ENCODE results near the gene AXIN1.
"Not testable (repeated sequence)": the region's sequence is repeated elsewhere in the genome, so short reads cannot be mapped to it uniquely, and the experiment has no call there.

AXIN1 gene

DNA sequence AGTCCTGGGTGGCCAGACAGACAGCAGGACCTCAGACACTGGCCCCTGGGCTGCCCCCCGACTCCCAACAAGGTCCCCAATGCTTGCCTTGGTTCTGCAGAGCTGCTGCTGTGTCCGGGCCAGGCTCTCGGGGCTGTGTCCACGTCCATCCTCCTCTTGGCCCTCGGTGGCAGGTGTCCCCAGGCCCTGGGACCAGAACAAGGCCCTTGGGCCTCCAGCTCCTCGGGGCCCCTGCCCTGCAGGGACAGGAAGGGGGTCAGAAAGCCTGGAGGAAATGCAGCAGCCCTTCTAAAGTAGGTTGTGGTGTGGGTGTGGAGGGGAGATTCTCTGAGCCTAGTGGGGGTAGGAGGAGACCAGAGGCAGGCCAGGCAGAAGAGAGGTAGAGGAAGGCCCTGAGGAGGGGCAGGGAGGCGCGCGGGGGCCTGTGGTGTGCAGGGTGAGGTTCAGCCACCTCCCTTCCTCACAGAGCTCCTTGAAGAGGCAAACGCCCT is 2.5 kb upstream of the AXIN1 start:
- H3K4me3 ChIP-seq (ENCODE audit: low read length) = no peak overlapping the region
- no peak for DNase-seq (ENCODE audit: low read depth)
- TF ChIP-seq, protein P1, sequence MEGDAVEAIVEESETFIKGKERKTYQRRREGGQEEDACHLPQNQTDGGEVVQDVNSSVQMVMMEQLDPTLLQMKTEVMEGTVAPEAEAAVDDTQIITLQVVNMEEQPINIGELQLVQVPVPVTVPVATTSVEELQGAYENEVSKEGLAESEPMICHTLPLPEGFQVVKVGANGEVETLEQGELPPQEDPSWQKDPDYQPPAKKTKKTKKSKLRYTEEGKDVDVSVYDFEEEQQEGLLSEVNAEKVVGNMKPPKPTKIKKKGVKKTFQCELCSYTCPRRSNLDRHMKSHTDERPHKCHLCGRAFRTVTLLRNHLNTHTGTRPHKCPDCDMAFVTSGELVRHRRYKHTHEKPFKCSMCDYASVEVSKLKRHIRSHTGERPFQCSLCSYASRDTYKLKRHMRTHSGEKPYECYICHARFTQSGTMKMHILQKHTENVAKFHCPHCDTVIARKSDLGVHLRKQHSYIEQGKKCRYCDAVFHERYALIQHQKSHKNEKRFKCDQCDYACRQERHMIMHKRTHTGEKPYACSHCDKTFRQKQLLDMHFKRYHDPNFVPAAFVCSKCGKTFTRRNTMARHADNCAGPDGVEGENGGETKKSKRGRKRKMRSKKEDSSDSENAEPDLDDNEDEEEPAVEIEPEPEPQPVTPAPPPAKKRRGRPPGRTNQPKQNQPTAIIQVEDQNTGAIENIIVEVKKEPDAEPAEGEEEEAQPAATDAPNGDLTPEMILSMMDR (IDR thresholded peaks at IDR 0.05; ENCODE audit: insufficient read depth, low read depth, low read length, missing control alignments) = no peak

DNA sequence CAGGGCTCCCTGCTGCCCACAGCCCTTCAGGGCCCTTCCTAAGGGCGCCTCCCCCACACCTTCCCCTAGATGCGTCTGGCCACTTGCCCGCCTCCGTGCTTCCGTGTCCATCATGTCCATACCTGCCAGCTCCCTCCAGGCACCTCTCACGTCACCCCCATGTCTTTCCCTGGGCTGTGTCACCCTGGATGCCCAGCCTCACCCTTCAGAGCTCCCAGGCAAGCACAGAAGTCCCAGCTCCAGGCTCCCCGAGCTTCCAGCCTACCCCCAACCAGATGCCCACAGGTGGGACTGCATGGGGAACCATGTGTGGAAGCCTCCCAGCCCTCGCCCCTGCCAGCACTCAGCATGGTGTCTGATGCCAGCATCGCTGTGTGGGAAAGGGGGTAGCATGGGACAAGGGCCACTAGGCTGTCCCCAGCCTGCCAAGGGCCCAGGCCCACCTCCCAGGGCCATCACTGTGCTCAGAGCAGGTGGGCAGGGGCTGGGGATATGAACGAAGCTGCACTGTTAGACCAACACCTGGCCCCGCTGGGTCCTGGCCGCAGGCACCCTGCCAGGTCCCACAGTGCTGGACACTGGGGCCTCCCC is 1.9 kb upstream of the AXIN1 start:
- TF ChIP-seq, protein P1 (IDR thresholded peaks at IDR 0.05; ENCODE audit: insufficient read depth, low read depth, low read length, missing control alignments) = no peak
- DNase-seq (ENCODE audit: low read depth) = peak; percentile 97
- H3K4me3 ChIP-seq (ENCODE audit: low read length) = no peak overlapping the region

DNA sequence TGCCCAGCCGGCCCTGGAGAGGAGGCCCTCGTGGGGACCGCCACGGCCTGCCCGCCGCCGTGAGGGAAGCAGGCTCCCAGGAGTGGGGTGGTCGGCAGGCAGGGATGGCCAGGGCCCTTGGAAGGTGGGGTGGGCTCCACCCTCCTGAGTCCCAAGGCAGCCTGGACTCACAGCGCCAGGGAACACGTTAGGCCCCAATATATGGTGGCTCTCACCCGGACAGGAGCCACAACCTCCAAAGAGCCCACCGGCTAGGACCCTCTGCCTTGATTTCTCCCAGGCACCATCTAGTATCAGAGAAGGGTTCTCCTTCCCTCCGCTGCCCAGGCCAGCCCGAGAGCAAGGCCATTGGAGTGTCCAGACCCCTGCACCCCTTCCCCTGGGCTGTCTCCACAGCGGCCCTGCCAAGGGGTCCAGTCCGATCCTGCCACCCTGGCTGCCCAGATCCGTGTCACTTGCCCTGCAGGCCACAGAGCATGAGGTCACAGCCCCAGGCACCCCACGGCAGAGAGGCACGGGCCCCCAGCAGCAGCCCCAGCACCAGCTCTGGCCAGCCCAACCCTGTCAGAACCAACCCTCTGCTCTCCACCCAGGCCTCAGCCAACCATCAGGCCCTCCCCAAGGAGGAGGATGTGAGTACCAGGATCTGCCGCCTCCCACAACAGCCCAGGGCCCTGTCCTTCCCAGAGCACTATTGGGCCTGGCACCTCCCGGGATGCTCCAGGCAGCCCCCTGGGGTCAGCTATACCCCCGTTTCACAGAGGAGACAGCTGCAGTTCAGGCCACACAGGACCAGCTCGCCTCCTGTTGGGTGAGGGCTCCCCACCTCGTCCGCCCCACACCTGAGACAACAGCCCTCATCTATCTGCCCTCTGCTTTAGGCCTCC is 1.1 kb upstream of the AXIN1 start:
- DNase-seq (ENCODE audit: low read depth) = peak; percentile 34
- TF ChIP-seq, protein P1 (IDR thresholded peaks at IDR 0.05; ENCODE audit: insufficient read depth, low read depth, low read length, missing control alignments) = no peak
- H3K4me3 ChIP-seq (ENCODE audit: low read length) = peak overlapping the region; percentile 43

DNA sequence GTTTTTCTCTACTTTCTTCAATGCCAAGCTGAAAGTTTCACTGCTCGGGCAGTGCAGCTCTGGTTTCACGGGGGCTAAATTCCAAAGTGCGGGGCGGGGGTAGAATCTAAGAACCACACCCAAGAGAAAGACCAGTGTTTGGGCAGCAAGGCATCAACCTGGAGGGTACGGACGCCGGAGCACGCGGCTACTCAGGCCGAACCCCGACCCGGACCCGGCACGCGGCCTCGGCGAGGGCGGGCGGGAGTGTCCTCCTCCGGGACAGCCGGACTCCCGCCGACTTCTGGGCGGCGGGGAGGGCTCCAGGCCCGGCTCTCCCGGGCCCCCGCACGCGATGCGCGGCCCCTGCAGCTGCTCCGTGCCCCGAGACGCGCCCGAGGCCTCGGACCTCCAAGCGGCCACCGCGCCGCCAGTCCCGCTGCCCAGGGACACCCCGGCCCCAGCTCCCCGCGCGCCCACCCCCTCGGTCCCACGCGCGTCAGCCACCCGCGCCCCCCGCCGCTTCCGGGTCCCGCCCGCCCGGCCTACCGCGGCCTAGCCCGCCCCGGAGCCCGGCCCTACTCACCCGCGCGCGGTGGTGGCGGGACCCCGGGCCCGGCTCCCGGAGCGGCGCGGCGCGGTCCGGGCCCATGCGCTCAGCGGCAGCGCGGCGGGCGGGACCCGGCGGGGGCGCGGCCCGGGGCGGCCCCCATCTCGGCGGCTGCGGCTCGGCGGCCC is 561 bp downstream of the AXIN1 start:
- peak; percentile 23 for DNase-seq (ENCODE audit: low read depth)
- TF ChIP-seq, protein P1 (IDR thresholded peaks at IDR 0.05; ENCODE audit: insufficient read depth, low read depth, low read length, missing control alignments) = no peak
- H3K4me3 ChIP-seq (ENCODE audit: low read length) = peak overlapping the region; percentile 65

DNA sequence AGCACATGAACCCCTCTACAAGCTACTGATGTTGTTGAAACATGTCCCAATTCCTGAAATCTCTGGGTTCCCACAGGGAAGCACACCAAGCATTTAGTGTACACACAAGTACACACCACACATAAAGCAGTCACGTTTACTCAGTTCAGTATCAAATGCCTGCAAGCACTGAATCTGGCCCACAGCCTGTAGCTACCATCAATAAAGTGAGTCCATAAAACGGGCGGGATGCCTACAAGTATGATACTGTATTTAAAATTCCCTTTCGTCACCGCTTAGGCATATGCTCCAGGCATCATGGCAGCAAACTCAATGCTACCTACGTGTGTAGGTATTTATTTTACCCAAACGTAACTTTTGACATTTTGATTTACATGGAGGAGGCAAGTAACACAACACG is 2.3 kb downstream of the AXIN1 start:
- TF ChIP-seq, protein P1 (IDR thresholded peaks at IDR 0.05; ENCODE audit: insufficient read depth, low read depth, low read length, missing control alignments) = no peak
- no peak overlapping the region for H3K4me3 ChIP-seq (ENCODE audit: low read length)
- no peak for DNase-seq (ENCODE audit: low read depth)

DNA sequence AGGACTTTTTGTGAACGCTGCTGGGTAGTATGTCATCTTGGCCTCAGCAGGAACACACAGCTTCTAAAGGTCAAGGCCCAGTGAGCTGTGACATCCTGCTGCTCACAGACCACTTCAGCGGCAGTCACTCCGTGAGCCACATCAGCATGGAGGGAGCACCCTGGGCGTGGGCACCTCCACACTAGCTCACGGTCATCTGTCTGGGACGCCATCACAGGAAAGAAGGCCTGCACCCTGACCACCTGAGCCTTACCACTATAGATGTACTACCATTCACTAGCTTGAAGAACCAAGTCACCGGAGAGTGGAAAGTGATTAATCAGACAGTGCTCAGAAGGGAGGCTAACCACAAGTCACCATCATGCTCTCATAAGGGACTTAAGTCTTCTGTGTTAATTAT is 3.3 kb downstream of the AXIN1 start:
- TF ChIP-seq, protein P1 (IDR thresholded peaks at IDR 0.05; ENCODE audit: insufficient read depth, low read depth, low read length, missing control alignments) = no peak
- H3K4me3 ChIP-seq (ENCODE audit: low read length) = no peak overlapping the region
- DNase-seq (ENCODE audit: low read depth) = no peak

DNA sequence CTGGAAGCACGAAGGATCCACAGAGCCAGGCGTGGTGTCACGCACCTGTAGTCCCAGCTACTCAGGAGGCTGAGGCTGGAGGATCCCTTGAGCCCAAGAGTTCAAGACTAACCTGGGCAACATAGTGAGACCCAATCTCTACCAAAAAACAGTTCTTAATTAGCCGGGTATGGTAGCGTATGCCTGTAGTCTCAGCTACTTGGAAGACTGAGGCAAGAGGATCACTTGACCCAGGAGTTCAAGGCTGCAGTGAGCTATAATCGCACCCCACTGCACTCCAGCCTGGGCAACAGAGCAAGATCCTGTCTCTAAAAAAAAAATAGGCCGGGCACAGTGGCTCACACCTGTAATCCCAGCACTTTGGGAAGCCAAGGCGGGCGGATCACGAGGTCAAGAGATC is 4.0 kb downstream of the AXIN1 start:
- not testable (repeated sequence) for DNase-seq (ENCODE audit: low read depth); H3K4me3 ChIP-seq (ENCODE audit: low read length)

Measured in epithelial cell of esophagus (primary cell).